Measurements from ENCODE around the gene RAD51B. TPM values are rescaled to one million over a fixed set of nuclear protein-coding genes. Genes with fewer than 3 reads are reported as not detected.

Gene RAD51B
- total RNA-seq, 1 donor from 2014 or later, result 16.7 TPM

DNA sequence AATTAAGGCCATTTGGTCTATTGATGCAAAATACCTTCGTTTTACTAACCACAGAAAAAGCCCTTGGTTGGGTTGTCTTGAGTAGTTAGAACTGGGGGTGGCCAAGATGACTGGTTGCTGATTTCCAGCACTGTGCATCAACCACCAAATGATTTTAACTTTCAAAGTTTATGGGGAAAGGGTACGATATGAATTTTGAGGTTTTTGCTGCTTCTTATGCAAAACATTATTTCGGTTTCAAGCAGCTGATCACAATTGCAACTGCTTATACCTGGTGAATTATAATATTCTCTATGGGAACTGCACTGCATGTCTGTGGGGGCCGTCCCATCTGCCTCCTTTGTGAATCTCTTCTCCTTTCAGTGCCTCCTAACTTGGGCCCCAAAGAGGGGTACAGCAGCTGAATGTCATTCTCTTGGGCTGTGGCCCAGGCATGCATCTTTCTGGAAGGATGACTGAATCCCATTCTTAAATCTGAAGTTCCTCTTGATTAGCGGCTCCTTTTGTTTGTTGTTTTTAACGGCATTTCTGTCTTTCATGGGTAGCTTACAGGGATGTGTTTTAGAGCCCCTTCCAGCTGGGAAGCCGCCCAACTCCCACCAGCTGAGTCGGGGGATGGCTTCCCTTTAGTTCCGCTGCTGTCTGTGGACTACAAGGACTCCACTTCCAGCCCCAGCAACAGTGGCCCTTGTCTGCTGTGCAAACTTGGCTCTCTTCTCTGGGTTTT is 493.5 kb downstream of the RAD51B start:
- no peaks in the 10 kb centered on the region for H3K9me3 Mint-ChIP-seq
- no peaks in the 10 kb centered on the region for H3K27me3 Mint-ChIP-seq (ENCODE audit: low read depth)
- H3K4me3 Mint-ChIP-seq, result no peak overlapping the region
- peaks cover 74% of the 10 kb centered on the region for H3K4me1 Mint-ChIP-seq
- no peak for DNase-seq (ENCODE audit: low read depth, low spot score)
- H3K36me3 Mint-ChIP-seq (ENCODE audit: low read depth), result no peaks in the 10 kb centered on the region
- H3K27ac Mint-ChIP-seq (ENCODE audit: unreplicated experiment), result peak overlapping the region; percentile 78
- TF ChIP-seq, protein P1, sequence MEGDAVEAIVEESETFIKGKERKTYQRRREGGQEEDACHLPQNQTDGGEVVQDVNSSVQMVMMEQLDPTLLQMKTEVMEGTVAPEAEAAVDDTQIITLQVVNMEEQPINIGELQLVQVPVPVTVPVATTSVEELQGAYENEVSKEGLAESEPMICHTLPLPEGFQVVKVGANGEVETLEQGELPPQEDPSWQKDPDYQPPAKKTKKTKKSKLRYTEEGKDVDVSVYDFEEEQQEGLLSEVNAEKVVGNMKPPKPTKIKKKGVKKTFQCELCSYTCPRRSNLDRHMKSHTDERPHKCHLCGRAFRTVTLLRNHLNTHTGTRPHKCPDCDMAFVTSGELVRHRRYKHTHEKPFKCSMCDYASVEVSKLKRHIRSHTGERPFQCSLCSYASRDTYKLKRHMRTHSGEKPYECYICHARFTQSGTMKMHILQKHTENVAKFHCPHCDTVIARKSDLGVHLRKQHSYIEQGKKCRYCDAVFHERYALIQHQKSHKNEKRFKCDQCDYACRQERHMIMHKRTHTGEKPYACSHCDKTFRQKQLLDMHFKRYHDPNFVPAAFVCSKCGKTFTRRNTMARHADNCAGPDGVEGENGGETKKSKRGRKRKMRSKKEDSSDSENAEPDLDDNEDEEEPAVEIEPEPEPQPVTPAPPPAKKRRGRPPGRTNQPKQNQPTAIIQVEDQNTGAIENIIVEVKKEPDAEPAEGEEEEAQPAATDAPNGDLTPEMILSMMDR (conservative IDR thresholded peaks at IDR 0.05), result no peak

DNA sequence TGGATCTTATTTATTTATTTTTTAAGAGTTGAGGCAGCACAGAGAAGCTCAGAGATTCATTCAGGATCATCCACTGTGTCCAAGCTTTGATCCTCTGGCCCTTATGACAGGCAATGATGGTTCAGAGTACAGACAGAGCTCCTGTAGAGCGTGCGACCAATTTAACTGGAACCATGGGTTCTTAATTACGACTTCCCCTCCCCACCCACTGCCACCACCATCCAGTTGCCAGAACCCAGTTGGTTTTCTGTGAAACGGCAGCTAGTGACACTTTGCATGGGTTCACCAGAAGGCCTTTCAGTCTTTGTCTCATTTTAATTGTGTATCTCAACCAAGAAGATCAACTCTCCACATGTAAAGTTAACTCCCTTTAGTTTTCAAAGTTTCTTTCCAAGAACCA is 495.1 kb downstream of the RAD51B start:
- H3K9me3 Mint-ChIP-seq, result no peaks in the 10 kb centered on the region
- H3K4me1 Mint-ChIP-seq, result peaks cover 76% of the 10 kb centered on the region
- no peak for DNase-seq (ENCODE audit: low read depth, low spot score)
- TF ChIP-seq, protein P1 (conservative IDR thresholded peaks at IDR 0.05), result no peak
- H3K4me3 Mint-ChIP-seq, result no peak overlapping the region
- no peaks in the 10 kb centered on the region for H3K36me3 Mint-ChIP-seq (ENCODE audit: low read depth)
- H3K27me3 Mint-ChIP-seq (ENCODE audit: low read depth), result no peaks in the 10 kb centered on the region
- H3K27ac Mint-ChIP-seq (ENCODE audit: unreplicated experiment), result no peak overlapping the region

DNA sequence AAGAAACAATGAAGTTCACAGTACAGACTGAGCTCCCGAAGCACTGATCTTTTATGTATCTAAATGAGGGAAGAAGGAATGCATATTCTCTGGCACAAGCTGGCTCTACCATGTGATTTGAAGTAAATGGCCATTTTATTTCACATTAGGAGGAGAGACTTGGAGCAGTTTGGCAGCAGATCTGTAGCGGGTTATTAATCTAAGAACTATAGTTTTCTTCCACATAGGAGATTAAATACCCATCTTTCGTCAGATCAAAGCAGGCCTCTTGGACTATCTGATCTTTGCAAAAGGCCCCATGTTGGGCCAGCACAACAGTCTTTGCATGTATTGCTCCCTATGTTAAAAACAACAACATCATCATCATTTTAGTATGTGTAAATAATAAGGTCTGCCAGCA is 495.5 kb downstream of the RAD51B start:
- no peak overlapping the region for H3K4me3 Mint-ChIP-seq
- TF ChIP-seq, protein P1 (conservative IDR thresholded peaks at IDR 0.05), result no peak
- peaks cover 76% of the 10 kb centered on the region for H3K4me1 Mint-ChIP-seq
- no peaks in the 10 kb centered on the region for H3K9me3 Mint-ChIP-seq
- no peak overlapping the region for H3K27ac Mint-ChIP-seq (ENCODE audit: unreplicated experiment)
- no peak for DNase-seq (ENCODE audit: low read depth, low spot score)
- no peaks in the 10 kb centered on the region for H3K27me3 Mint-ChIP-seq (ENCODE audit: low read depth)
- no peaks in the 10 kb centered on the region for H3K36me3 Mint-ChIP-seq (ENCODE audit: low read depth)

DNA sequence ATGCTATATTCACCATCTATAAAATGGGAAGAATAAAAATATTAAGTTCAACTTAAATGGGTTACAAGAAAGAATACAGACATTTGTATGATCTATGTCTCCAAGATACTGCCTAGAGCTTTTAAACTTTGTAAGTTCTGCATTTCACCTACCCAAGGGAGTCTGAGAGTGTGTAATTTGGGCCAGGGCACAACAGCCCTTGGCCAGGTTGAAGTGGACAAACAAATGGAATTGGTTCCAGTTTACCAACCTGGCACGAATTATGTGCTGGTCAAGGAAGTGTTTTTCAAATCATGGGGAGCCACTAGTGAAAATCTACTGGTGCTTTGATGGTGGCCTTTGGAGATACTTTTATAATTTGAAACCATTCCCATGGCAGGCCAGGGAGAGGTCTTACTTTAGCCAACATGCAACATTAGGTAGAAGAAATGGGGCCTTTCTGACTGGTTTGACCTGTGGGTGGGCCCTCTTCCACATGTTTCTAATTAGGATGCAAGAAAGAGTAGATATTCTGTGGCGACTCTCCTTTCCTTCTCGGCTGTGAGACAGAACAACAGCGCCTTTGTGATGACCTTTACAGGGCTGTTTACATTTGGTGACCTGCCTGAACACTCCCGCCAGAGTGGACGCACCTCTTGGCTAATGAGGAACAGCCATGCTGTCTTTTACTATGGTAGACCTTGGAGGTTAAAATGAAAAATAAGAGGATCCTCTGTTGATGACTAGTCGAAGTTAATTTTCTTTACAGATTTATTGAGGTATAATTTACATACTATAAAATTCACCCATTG is 496.7 kb downstream of the RAD51B start:
- no peak for DNase-seq (ENCODE audit: low read depth, low spot score)
- Mint-ChIP-seq H3K9me3 (no peaks in the 10 kb centered on the region), H3K36me3 (ENCODE audit: low read depth) (no peaks in the 10 kb centered on the region), H3K27me3 (ENCODE audit: low read depth) (no peaks in the 10 kb centered on the region), H3K4me1 (peaks cover 85% of the 10 kb centered on the region), H3K27ac (ENCODE audit: unreplicated experiment) (peak overlapping the region; percentile 59), H3K4me3 (peak overlapping the region; percentile 25)
- TF ChIP-seq, protein P1 (conservative IDR thresholded peaks at IDR 0.05), result no peak

DNA sequence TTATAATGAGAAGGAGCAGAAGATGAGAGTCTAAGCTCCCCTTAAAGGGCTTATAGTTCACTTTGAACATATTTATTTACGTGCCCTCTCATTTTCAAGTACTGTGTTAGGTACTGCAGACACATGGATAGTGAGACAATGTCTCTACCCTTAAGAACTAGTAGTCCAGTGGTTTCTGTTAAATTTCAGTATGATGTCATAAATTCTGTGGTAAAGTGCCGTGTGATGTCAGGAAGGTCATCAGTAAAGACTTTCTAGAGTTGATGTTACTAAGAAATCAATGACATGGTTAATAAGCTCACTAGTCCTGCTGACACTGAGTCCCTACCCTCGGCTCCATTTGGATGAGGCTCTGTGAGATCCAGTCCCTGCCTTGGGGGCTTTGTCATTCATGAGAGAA is 497.7 kb downstream of the RAD51B start:
- peak overlapping the region; percentile 21 for H3K27ac Mint-ChIP-seq (ENCODE audit: unreplicated experiment)
- DNase-seq (ENCODE audit: low read depth, low spot score), result no peak
- H3K9me3 Mint-ChIP-seq, result no peaks in the 10 kb centered on the region
- TF ChIP-seq, protein P1 (conservative IDR thresholded peaks at IDR 0.05), result no peak
- H3K36me3 Mint-ChIP-seq (ENCODE audit: low read depth), result no peaks in the 10 kb centered on the region
- H3K4me3 Mint-ChIP-seq, result peak overlapping the region; percentile 18
- H3K4me1 Mint-ChIP-seq, result peaks cover 84% of the 10 kb centered on the region
- no peaks in the 10 kb centered on the region for H3K27me3 Mint-ChIP-seq (ENCODE audit: low read depth)
